HCEC 1CT (cell line): ENCODE results near the gene GALM.

Experiments used
- DNase-seq: peaks from one replicate; pipeline ENCODE4 v3.0.0-alpha.2; 2017

The GALM gene

GRCh38 chr2:38778687-38779082 is 112.8 kb downstream of the GALM start:
- no peak for DNase-seq

GRCh38 chr2:38783586-38783985 is 117.7 kb downstream of the GALM start:
- DNase-seq = no peak
